ENCODE data around the gene HIVEP1. TPM values are rescaled to one million over a fixed set of nuclear protein-coding genes. Genes with fewer than 3 reads are reported as not detected.

Gene HIVEP1
- total and polyA plus RNA-seq, 2 donors from 2014 or later = 3.6 to 30.4 TPM

GRCh38 chr6:12014873-12015149 lies 2.7 kb downstream of the HIVEP1 start:
- Histone ChIP-seq H3K27ac (ENCODE audit: low read depth in 2 of 2, low read length in 2 of 2) (no peak overlapping the region), H3K36me3 (ENCODE audit: control insufficient read depth in 2 of 3, insufficient read depth in 3 of 3, low read length in 3 of 3) (peaks cover 0 to 4% (median 2%) of the 10 kb centered on the region in 3 donors), H3K4me1 (ENCODE audit: control insufficient read depth in 2 of 3, insufficient read depth in 2 of 3, low read depth in 1 of 3, low read length in 3 of 3) (peaks cover 1 to 15% (median 9%) of the 10 kb centered on the region in 3 donors), H3K9me3 (ENCODE audit: control insufficient read depth in 2 of 3, insufficient read depth in 1 of 3, low read length in 3 of 3) (no peaks in the 10 kb centered on the region), H3K4me3 (ENCODE audit: low read length in 3 of 3) (no peak overlapping the region), H3K9ac (ENCODE audit: low read length in 3 of 3) (no peak overlapping the region), H3K27me3 (ENCODE audit: control insufficient read depth, insufficient read depth, low read length) (no peaks in the 10 kb centered on the region)
- intact Hi-C loops (cut with DNase I) = no loop called here
- DNase-seq = no peak
- no peak for FAIRE-seq
- TF ChIP-seq CTCF (IDR thresholded peaks at IDR 0.05; ENCODE audit: borderline replicate concordance, extremely low read depth, insufficient read depth) = no peak

GRCh38 chr6:12017263-12017662 lies 5.2 kb downstream of the HIVEP1 start:
- DNase-seq (no peak), FAIRE-seq (no peak)
- no peak overlapping the region for H3K4me3 ChIP-seq (ENCODE audit: low read length in 3 of 3)
- no peaks in the 10 kb centered on the region for H3K9me3 ChIP-seq (ENCODE audit: control insufficient read depth in 2 of 3, insufficient read depth in 1 of 3, low read length in 3 of 3)
- intact Hi-C loops (cut with DNase I) = no loop called here
- H3K36me3 ChIP-seq (ENCODE audit: control insufficient read depth in 2 of 3, insufficient read depth in 3 of 3, low read length in 3 of 3) = peaks cover 0 to 4% (median 2%) of the 10 kb centered on the region in 3 donors
- no peak for TF ChIP-seq CTCF (IDR thresholded peaks at IDR 0.05; ENCODE audit: borderline replicate concordance, extremely low read depth, insufficient read depth)
- no peaks in the 10 kb centered on the region for H3K27me3 ChIP-seq (ENCODE audit: control insufficient read depth, insufficient read depth, low read length)
- no peak overlapping the region for H3K27ac ChIP-seq (ENCODE audit: low read depth in 2 of 2, low read length in 2 of 2)
- H3K4me1 ChIP-seq (ENCODE audit: control insufficient read depth in 2 of 3, insufficient read depth in 2 of 3, low read depth in 1 of 3, low read length in 3 of 3) = peaks cover 0 to 7% (median 4%) of the 10 kb centered on the region in 3 donors
- no peak overlapping the region for H3K9ac ChIP-seq (ENCODE audit: low read length in 3 of 3)

- H3K4me3 ChIP-seq (ENCODE audit: low read length in 3 of 3) = no peak overlapping the region
- no peak overlapping the region for H3K27ac ChIP-seq (ENCODE audit: low read depth in 2 of 2, low read length in 2 of 2)
- H3K27me3 ChIP-seq (ENCODE audit: control insufficient read depth, insufficient read depth, low read length) = no peaks in the 10 kb centered on the region
- no peaks in the 10 kb centered on the region for H3K9me3 ChIP-seq (ENCODE audit: control insufficient read depth in 2 of 3, insufficient read depth in 1 of 3, low read length in 3 of 3)
- TF ChIP-seq CTCF (IDR thresholded peaks at IDR 0.05; ENCODE audit: borderline replicate concordance, extremely low read depth, insufficient read depth) = no peak
- intact Hi-C loops (cut with DNase I) = no loop called here
- H3K36me3 ChIP-seq (ENCODE audit: control insufficient read depth in 2 of 3, insufficient read depth in 3 of 3, low read length in 3 of 3) = peaks cover 0 to 4% (median 2%) of the 10 kb centered on the region in 3 donors
- DNase-seq = peak in 1 of 5 donors; percentile 75
- no peak for FAIRE-seq
- peaks cover 0 to 7% (median 4%) of the 10 kb centered on the region in 3 donors for H3K4me1 ChIP-seq (ENCODE audit: control insufficient read depth in 2 of 3, insufficient read depth in 2 of 3, low read depth in 1 of 3, low read length in 3 of 3)
- no peak overlapping the region for H3K9ac ChIP-seq (ENCODE audit: low read length in 3 of 3)
Observed at GRCh38 chr6:12017876-12018401, 5.8 kb downstream of the HIVEP1 start.
